Mammary epithelial cell (primary cell): ENCODE measurements around the gene ADAMTS2.

Experiments
- EZH2 ChIP-seq: IDR thresholded peaks from 2 replicates; pipeline ENCODE4 v1.6.1; 2012; ENCODE audit warnings: low read length, inconsistent platforms, borderline replicate concordance
- TF ChIP-seq, protein P1 (sequence below), 2 donors: IDR thresholded peaks in 1 of 2; conservative IDR thresholded peaks in 1 of 2; 2 replicates each; pipeline ENCODE4 v1.5.1; 2011 to 2012; ENCODE audit warnings: inconsistent platforms in 2 of 2, low read length in 2 of 2, mild to moderate bottlenecking in 2 of 2, control low read depth in 1 of 2, low read depth in 1 of 2; ENCODE audit not compliant: insufficient read depth in 1 of 2; ENCODE audit errors: extremely low read depth in 1 of 2

DNA sequence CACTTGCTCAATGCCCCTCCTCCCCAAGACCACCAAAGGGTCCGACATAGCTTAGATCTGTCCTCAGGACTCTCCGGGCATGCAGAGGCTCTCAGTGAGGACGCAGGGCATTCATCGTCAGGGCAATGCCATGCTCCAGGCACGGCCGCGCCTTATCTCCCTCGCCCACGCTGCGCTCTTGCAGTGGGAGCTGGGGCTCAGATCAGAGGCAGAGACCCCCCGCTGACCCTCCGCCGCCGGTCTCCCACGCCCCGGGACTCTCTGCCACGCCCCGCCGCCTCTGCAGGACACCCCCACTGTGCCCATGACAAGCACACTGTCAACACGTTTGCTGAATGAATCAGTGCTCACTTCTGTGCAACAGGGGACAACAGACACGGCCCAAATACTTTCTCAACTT, 140.7 kb downstream of the ADAMTS2 start:
- TF ChIP-seq, protein P1, sequence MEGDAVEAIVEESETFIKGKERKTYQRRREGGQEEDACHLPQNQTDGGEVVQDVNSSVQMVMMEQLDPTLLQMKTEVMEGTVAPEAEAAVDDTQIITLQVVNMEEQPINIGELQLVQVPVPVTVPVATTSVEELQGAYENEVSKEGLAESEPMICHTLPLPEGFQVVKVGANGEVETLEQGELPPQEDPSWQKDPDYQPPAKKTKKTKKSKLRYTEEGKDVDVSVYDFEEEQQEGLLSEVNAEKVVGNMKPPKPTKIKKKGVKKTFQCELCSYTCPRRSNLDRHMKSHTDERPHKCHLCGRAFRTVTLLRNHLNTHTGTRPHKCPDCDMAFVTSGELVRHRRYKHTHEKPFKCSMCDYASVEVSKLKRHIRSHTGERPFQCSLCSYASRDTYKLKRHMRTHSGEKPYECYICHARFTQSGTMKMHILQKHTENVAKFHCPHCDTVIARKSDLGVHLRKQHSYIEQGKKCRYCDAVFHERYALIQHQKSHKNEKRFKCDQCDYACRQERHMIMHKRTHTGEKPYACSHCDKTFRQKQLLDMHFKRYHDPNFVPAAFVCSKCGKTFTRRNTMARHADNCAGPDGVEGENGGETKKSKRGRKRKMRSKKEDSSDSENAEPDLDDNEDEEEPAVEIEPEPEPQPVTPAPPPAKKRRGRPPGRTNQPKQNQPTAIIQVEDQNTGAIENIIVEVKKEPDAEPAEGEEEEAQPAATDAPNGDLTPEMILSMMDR (conservative IDR thresholded peaks at IDR 0.05 in 1 of 2, IDR thresholded peaks at IDR 0.05 in 1 of 2; ENCODE audit: extremely low read depth in 1 of 2, insufficient read depth in 1 of 2, low read depth in 1 of 2, low read length in 2 of 2): no peak
- TF ChIP-seq EZH2: no peak
